IPS-NIHi7 (cell line): ENCODE data around the gene ARHGAP15.

Experiments used
- DNase-seq: peaks from one replicate; pipeline ENCODE4 v3.0.0; 2012; ENCODE audit warnings: mixed read lengths; ENCODE audit errors: extremely low spot score

The ARHGAP15 gene

GRCh38 chr2:143481733-143482132, 352.5 kb downstream of the ARHGAP15 start:
- DNase-seq, result peak; percentile 38

- no peak for DNase-seq
Measured at GRCh38 chr2:143482316-143482715, 353.1 kb downstream of the ARHGAP15 start.

- DNase-seq, result no peak
Measured at GRCh38 chr2:143482771-143483170, 353.6 kb downstream of the ARHGAP15 start.

GRCh38 chr2:143486976-143487375, 357.8 kb downstream of the ARHGAP15 start:
- DNase-seq, result no peak

- no peak for DNase-seq
Measured at GRCh38 chr2:143489145-143489544, 359.9 kb downstream of the ARHGAP15 start.

- no peak for DNase-seq
Measured at GRCh38 chr2:143491131-143491530, 361.9 kb downstream of the ARHGAP15 start.

GRCh38 chr2:143493339-143493738, 364.1 kb downstream of the ARHGAP15 start:
- DNase-seq, result no peak

- no peak for DNase-seq
Measured at GRCh38 chr2:143497726-143498125, 368.5 kb downstream of the ARHGAP15 start.

GRCh38 chr2:143498496-143498895, 369.3 kb downstream of the ARHGAP15 start:
- DNase-seq, result no peak

- DNase-seq, result no peak
Measured at GRCh38 chr2:143499061-143499460, 369.8 kb downstream of the ARHGAP15 start.

- no peak for DNase-seq
Measured at GRCh38 chr2:143501106-143501676, 372.0 kb downstream of the ARHGAP15 start.

GRCh38 chr2:143503280-143503679, 374.1 kb downstream of the ARHGAP15 start:
- DNase-seq, result no peak

- no peak for DNase-seq
Measured at GRCh38 chr2:143504397-143504796, 375.2 kb downstream of the ARHGAP15 start.

GRCh38 chr2:143505542-143505941, 376.3 kb downstream of the ARHGAP15 start:
- no peak for DNase-seq

- peak; percentile 73 for DNase-seq
Measured at GRCh38 chr2:143513081-143513480, 383.9 kb downstream of the ARHGAP15 start.

GRCh38 chr2:143514413-143514812, 385.2 kb downstream of the ARHGAP15 start:
- no peak for DNase-seq

GRCh38 chr2:143515318-143515717, 386.1 kb downstream of the ARHGAP15 start:
- DNase-seq, result no peak

GRCh38 chr2:143519521-143519920, 390.3 kb downstream of the ARHGAP15 start:
- no peak for DNase-seq

GRCh38 chr2:143521396-143521795, 392.2 kb downstream of the ARHGAP15 start:
- no peak for DNase-seq

GRCh38 chr2:143522699-143523098, 393.5 kb downstream of the ARHGAP15 start:
- no peak for DNase-seq

GRCh38 chr2:143524119-143524553, 394.9 kb downstream of the ARHGAP15 start:
- no peak for DNase-seq

GRCh38 chr2:143524559-143525401, 395.6 kb downstream of the ARHGAP15 start:
- DNase-seq, result no peak

GRCh38 chr2:143525402-143525860, 396.2 kb downstream of the ARHGAP15 start:
- no peak for DNase-seq
